Measurements from ENCODE around the gene NEGR1.

The NEGR1 gene

GRCh38 chr1:71667216-71667615 lies 615.1 kb downstream of the NEGR1 start:
- Histone ChIP-seq H3K4me3 (no peak overlapping the region), H3K27ac (no peak overlapping the region)
- DNase-seq (ENCODE audit: low spot score): no peak
- no peak for TF ChIP-seq CTCF (IDR thresholded peaks at IDR 0.05)

GRCh38 chr1:71666609-71667008 lies 615.7 kb downstream of the NEGR1 start:
- DNase-seq (ENCODE audit: low spot score): no peak
- H3K4me3 ChIP-seq: no peak overlapping the region
- no peak for TF ChIP-seq CTCF (IDR thresholded peaks at IDR 0.05)
- H3K27ac ChIP-seq: no peak overlapping the region

- no peak overlapping the region for H3K4me3 ChIP-seq
- H3K27ac ChIP-seq: no peak overlapping the region
- no peak for DNase-seq (ENCODE audit: low spot score)
- TF ChIP-seq CTCF (IDR thresholded peaks at IDR 0.05): no peak
Observed at GRCh38 chr1:71660411-71660810, 621.9 kb downstream of the NEGR1 start.

GRCh38 chr1:71657891-71658679 lies 624.3 kb downstream of the NEGR1 start:
- TF ChIP-seq CTCF (IDR thresholded peaks at IDR 0.05): no peak
- DNase-seq (ENCODE audit: low spot score): no peak
- Histone ChIP-seq H3K4me3 (no peak overlapping the region), H3K27ac (no peak overlapping the region)

- DNase-seq (ENCODE audit: low spot score): no peak
- Histone ChIP-seq H3K27ac (no peak overlapping the region), H3K4me3 (no peak overlapping the region)
- TF ChIP-seq CTCF (IDR thresholded peaks at IDR 0.05): no peak
Observed at GRCh38 chr1:71656902-71657301, 625.4 kb downstream of the NEGR1 start.

GRCh38 chr1:71655604-71656003 lies 626.7 kb downstream of the NEGR1 start:
- TF ChIP-seq CTCF (IDR thresholded peaks at IDR 0.05): no peak
- no peak for DNase-seq (ENCODE audit: low spot score)
- H3K27ac ChIP-seq: no peak overlapping the region
- H3K4me3 ChIP-seq: no peak overlapping the region

- no peak for TF ChIP-seq CTCF (IDR thresholded peaks at IDR 0.05)
- no peak overlapping the region for H3K4me3 ChIP-seq
- no peak for DNase-seq (ENCODE audit: low spot score)
- H3K27ac ChIP-seq: no peak overlapping the region
Observed at GRCh38 chr1:71653952-71654351, 628.4 kb downstream of the NEGR1 start.
